Esophagus squamous epithelium (tissue), 5 donors: ENCODE data around the gene SH3BP2. TPM values are rescaled to one million over a fixed set of nuclear protein-coding genes. Genes with fewer than 3 reads are reported as not detected.

Source experiments
- DNase-seq: peaks from one replicate; lab custom pipeline; 2025; lab: John Stamatoyannopoulos, UW
- H3K27ac ChIP-seq, 4 donors: fragments of 200-600 bp; sonication (generic); one replicate each; pipeline ENCODE4 v1.5.1; 2016 to 2019; ENCODE audit warnings: mild to moderate bottlenecking in 1 of 4
- H3K27me3 ChIP-seq, 4 donors: fragments of 200-600 bp; sonication (generic); 1 replicate in 3 of 4; 2 replicates in 1 of 4; pipeline versions ENCODE4 v1.5.1 to v1.6.0; 2017 to 2021; ENCODE audit warnings: antibody characterized with exemption in 1 of 4
- H3K36me3 ChIP-seq, 3 donors: fragments of 200-600 bp; sonication (generic); one replicate each; pipeline ENCODE4 v1.5.1; 2016 to 2019
- H3K4me1 ChIP-seq, 3 donors: fragments of 200-600 bp; sonication (generic); one replicate each; pipeline ENCODE4 v1.5.1; 2017 to 2019
- H3K4me3 ChIP-seq, 4 donors: fragments of 200-600 bp; sonication (generic); 1 replicate in 3 of 4; 2 replicates in 1 of 4; pipeline ENCODE4 v1.5.1; 2016 to 2019; ENCODE audit warnings: mild to moderate bottlenecking in 2 of 4, moderate library complexity in 1 of 4
- H3K9me3 ChIP-seq, 3 donors: fragments of 200-600 bp; sonication (generic); one replicate each; pipeline ENCODE4 v1.5.1; 2016 to 2019
- CTCF ChIP-seq, 6 experiments: fragments of 450-650 bp in 4 of 6; fragments of 200-600 bp in 2 of 6; sonication (generic) in 2 of 6; IDR thresholded peaks; one replicate each; pipeline ENCODE4 v1.5.1; 2016 to 2019; ENCODE audit warnings: antibody characterized with exemption in 6 of 6, mild to moderate bottlenecking in 4 of 6, moderate library complexity in 4 of 6
- POLR2A ChIP-seq, 4 donors: fragments of 450-650 bp; IDR thresholded peaks; one replicate each; pipeline ENCODE4 v1.6.1; 2017; ENCODE audit warnings: antibody characterized with exemption in 4 of 4, mild to moderate bottlenecking in 4 of 4, moderate library complexity in 3 of 4
- WGBS, 2 donors: methylation state at CpG; one replicate each; pipeline ENCODE4 v1.1.5; 2018; 5-methylcytosine and 5-hydroxymethylcytosine counted together
- intact Hi-C: fragments of 100-400 bp; cut with DNase I; formaldehyde crosslinking; loops from one replicate; pipeline ENCODE4 v1.15.0; 2022
- total RNA-seq, 4 donors: library from RNA; depleted of rRNA; stranded (reverse); fragments of >200 nt; gene quantifications; one replicate each; pipeline ENCODE4 v1.1.0, GENCODE V29; 2016
- donor health status: DM: yes; HTN: yes; CAD: no.

SH3BP2 gene
- total RNA-seq, 4 donors from 2014 or later, result 13.5 to 36.8 (median 34.0) TPM

GRCh38 chr4:2745981-2746806 lies 46.7 kb upstream of the SH3BP2 start:
- TF ChIP-seq CTCF (IDR thresholded peaks at IDR 0.05) (no peak), POLR2A (IDR thresholded peaks at IDR 0.05) (no peak)
- DNase-seq, result peak; percentile 55
- no peaks in the 10 kb centered on the region for H3K9me3 ChIP-seq
- WGBS, 2 donors, result 12 to 48% methylated on average over 3 to 9 of the region's 21 CpGs
- intact Hi-C loops, result no loop called here
- peaks cover 25 to 66% (median 36%) of the 10 kb centered on the region in 3 donors for H3K36me3 ChIP-seq
- no peak overlapping the region for H3K4me3 ChIP-seq
- peak overlapping the region; percentile 35 to 73 (median 63) for H3K27ac ChIP-seq
- H3K4me1 ChIP-seq, result peaks cover 21 to 66% (median 28%) of the 10 kb centered on the region in 3 donors
- H3K27me3 ChIP-seq, result no peaks in the 10 kb centered on the region

GRCh38 chr4:2746891-2747695 lies 45.8 kb upstream of the SH3BP2 start:
- no peaks in the 10 kb centered on the region for H3K27me3 ChIP-seq
- H3K9me3 ChIP-seq, result no peaks in the 10 kb centered on the region
- peak overlapping the region; percentile 35 to 73 (median 62) for H3K27ac ChIP-seq
- peaks cover 25 to 59% (median 36%) of the 10 kb centered on the region in 3 donors for H3K36me3 ChIP-seq
- H3K4me1 ChIP-seq, result peaks cover 21 to 72% (median 28%) of the 10 kb centered on the region in 3 donors
- DNase-seq, result no peak
- intact Hi-C loops, result no loop called here
- no peak overlapping the region for H3K4me3 ChIP-seq
- 75 to 100% methylated on average over 2 to 10 of the region's 16 CpGs for WGBS, 2 donors
- TF ChIP-seq CTCF (IDR thresholded peaks at IDR 0.05), result no peak
- TF ChIP-seq POLR2A (IDR thresholded peaks at IDR 0.05), result no peak

- H3K4me3 ChIP-seq, result no peak overlapping the region
- TF ChIP-seq CTCF (IDR thresholded peaks at IDR 0.05) (no peak), POLR2A (IDR thresholded peaks at IDR 0.05) (no peak)
- DNase-seq, result no peak
- peak overlapping the region in 2 of 4 donors; percentile 7 to 42 for H3K27ac ChIP-seq
- no peaks in the 10 kb centered on the region for H3K9me3 ChIP-seq
- no peaks in the 10 kb centered on the region for H3K27me3 ChIP-seq
- H3K36me3 ChIP-seq, result peaks cover 4 to 32% (median 13%) of the 10 kb centered on the region in 3 donors
- intact Hi-C loops, result no loop called here
- WGBS, 2 donors, result 68 to 80% methylated on average over 2 to 9 of the region's 19 CpGs
- peaks cover 30 to 68% (median 36%) of the 10 kb centered on the region in 3 donors for H3K4me1 ChIP-seq
Observed at GRCh38 chr4:2750719-2751605, 41.9 kb upstream of the SH3BP2 start.

- H3K4me3 ChIP-seq, result no peak overlapping the region
- peaks cover 20 to 58% (median 26%) of the 10 kb centered on the region in 3 donors for H3K4me1 ChIP-seq
- H3K9me3 ChIP-seq, result no peaks in the 10 kb centered on the region
- H3K36me3 ChIP-seq, result peaks cover 0 to 13% (median 0%) of the 10 kb centered on the region in 3 donors
- TF ChIP-seq POLR2A (IDR thresholded peaks at IDR 0.05) (no peak), CTCF (IDR thresholded peaks at IDR 0.05) (no peak)
- no peak for DNase-seq
- intact Hi-C loops, result no loop called here
- no peaks in the 10 kb centered on the region for H3K27me3 ChIP-seq
- WGBS, 2 donors, result 70 to 74% methylated on average over 4 of the region's 4 CpGs
- peak overlapping the region in 1 of 4 donors; percentile 8 for H3K27ac ChIP-seq
Observed at GRCh38 chr4:2753436-2753835, 39.4 kb upstream of the SH3BP2 start.
